Thoracic aorta (tissue), 2 donors: ENCODE results near the gene NFIC. TPM values are rescaled to one million over a fixed set of nuclear protein-coding genes. Genes with fewer than 3 reads are reported as not detected.

Experiments
- ATAC-seq: fragments of 150-250 bp; one replicate; pipeline ENCODE4 v1.8.0; 2017; ENCODE audit warnings: low read depth; ENCODE audit not compliant: insufficient number of reproducible peaks, low FRiP score
- DNase-seq: peaks from one replicate; pipeline ENCODE4 v3.0.0-alpha.2; 2020; ENCODE audit warnings: low spot score
- H3K27ac ChIP-seq, 2 donors: fragments of 200-600 bp; sonication (generic); 1 replicate in 1 of 2; 2 replicates in 1 of 2; pipeline ENCODE4 v1.5.1; 2016; ENCODE audit warnings: mild to moderate bottlenecking in 2 of 2, moderate library complexity in 2 of 2
- H3K27me3 ChIP-seq: fragments of 200-600 bp; sonication (generic); replicated peaks from 2 replicates; pipeline ENCODE4 v1.6.0; 2016; ENCODE audit warnings: mild to moderate bottlenecking; ENCODE audit not compliant: insufficient read depth
- H3K36me3 ChIP-seq: fragments of 200-600 bp; sonication (generic); one replicate; pipeline ENCODE4 v1.5.1; 2016
- H3K4me1 ChIP-seq, 2 donors: fragments of 200-600 bp; sonication (generic); 1 replicate in 1 of 2; 2 replicates in 1 of 2; pipeline versions ENCODE4 v1.5.1 to v1.6.0; 2016; ENCODE audit warnings: low read depth in 2 of 2, mild to moderate bottlenecking in 1 of 2; ENCODE audit not compliant: control insufficient read depth in 1 of 2
- H3K4me3 ChIP-seq: fragments of 200-600 bp; sonication (generic); 2 replicates; pipeline ENCODE4 v1.5.1; 2016; ENCODE audit warnings: mild to moderate bottlenecking
- H3K9me3 ChIP-seq: fragments of 200-600 bp; sonication (generic); 2 replicates; pipeline ENCODE4 v1.5.1; 2016
- CTCF ChIP-seq: fragments of 200-600 bp; sonication (generic); IDR thresholded peaks from one replicate; pipeline ENCODE4 v1.5.1; 2019; ENCODE audit warnings: antibody characterized with exemption
- total RNA-seq, 2 donors: library from RNA; depleted of rRNA; stranded (reverse); fragments of >200 nt; gene quantifications; one replicate each; pipeline versions ENCODE4 v1.1.0 to v1.2.3, GENCODE V29; 2016

NFIC gene
- total RNA-seq, 2 donors from 2014 or later, result 178 to 203 TPM

GRCh38 chr19:3403489-3404323 is 37.3 kb downstream of the NFIC start:
- ATAC-seq (peak; percentile 77), DNase-seq (peak; percentile 93)
- no peaks in the 10 kb centered on the region for H3K36me3 ChIP-seq
- TF ChIP-seq CTCF, result no peak
- no peaks in the 10 kb centered on the region for H3K9me3 ChIP-seq
- peak overlapping the region; percentile 69 for H3K4me3 ChIP-seq
- peak overlapping the region; percentile 99 to 100 for H3K27ac ChIP-seq
- no peaks in the 10 kb centered on the region for H3K27me3 ChIP-seq
- peaks cover 22 to 66% of the 10 kb centered on the region in 2 donors for H3K4me1 ChIP-seq

- Histone ChIP-seq H3K4me3 (peak overlapping the region; percentile 69), H3K27ac (peak overlapping the region; percentile 99 to 100), H3K27me3 (no peaks in the 10 kb centered on the region), H3K9me3 (no peaks in the 10 kb centered on the region), H3K4me1 (peaks cover 18 to 67% of the 10 kb centered on the region in 2 donors), H3K36me3 (no peaks in the 10 kb centered on the region)
- peak; percentile 62 for DNase-seq
- peak; percentile 12 for TF ChIP-seq CTCF
- peak; percentile 78 for ATAC-seq
Observed at GRCh38 chr19:3404324-3405260, 38.2 kb downstream of the NFIC start.

GRCh38 chr19:3405261-3405653 is 38.9 kb downstream of the NFIC start:
- no peak for TF ChIP-seq CTCF
- H3K4me1 ChIP-seq, result peaks cover 14 to 74% of the 10 kb centered on the region in 2 donors
- no peaks in the 10 kb centered on the region for H3K9me3 ChIP-seq
- peak overlapping the region; percentile 69 for H3K4me3 ChIP-seq
- peak overlapping the region; percentile 99 to 100 for H3K27ac ChIP-seq
- H3K27me3 ChIP-seq, result no peaks in the 10 kb centered on the region
- H3K36me3 ChIP-seq, result no peaks in the 10 kb centered on the region
- DNase-seq (no peak), ATAC-seq (no peak)

GRCh38 chr19:3406571-3407111 is 40.3 kb downstream of the NFIC start:
- TF ChIP-seq CTCF, result no peak
- H3K36me3 ChIP-seq, result no peaks in the 10 kb centered on the region
- H3K27me3 ChIP-seq, result no peaks in the 10 kb centered on the region
- ATAC-seq, result no peak
- peak overlapping the region; percentile 99 to 100 for H3K27ac ChIP-seq
- peaks cover 12 to 68% of the 10 kb centered on the region in 2 donors for H3K4me1 ChIP-seq
- DNase-seq, result no peak
- no peaks in the 10 kb centered on the region for H3K9me3 ChIP-seq
- no peak overlapping the region for H3K4me3 ChIP-seq
